PC-9 (cell line): ENCODE data around the gene ZSCAN5A. TPM values are rescaled to one million over a fixed set of nuclear protein-coding genes. Genes with fewer than 3 reads are reported as not detected.

Experiments
- BruUV-seq: library from RNA; stranded (reverse); fragments of 400-500 nt; replicated peaks from 2 replicates; lab custom pipeline; 2021; lab: Mats Ljungman, UMichigan
- CTCF ChIA-PET: fragments of 300-600 bp; sonication (Branson Sonifier 250); formaldehyde crosslinking; loops from one replicate; lab custom pipeline; 2022; ENCODE audit warnings: antibody characterized with exemption; lab: Charles Lee
- POLR2A ChIA-PET: fragments of 300-600 bp; sonication (Branson Sonifier 250); formaldehyde crosslinking; loops from one replicate; lab custom pipeline; 2022; ENCODE audit warnings: antibody characterized with exemption; ENCODE audit not compliant: unreplicated experiment; lab: Charles Lee
- DNase-seq, 2 experiments: peaks; one replicate each; pipeline versions ENCODE4 v3.0.0 to v3.0.0-alpha.2; 2015 to 2022; ENCODE audit warnings: mixed read lengths in 1 of 2
- H2AFZ ChIP-seq: fragments of 200-600 bp; sonication (generic); 2 replicates; pipeline ENCODE4 v1.8.1; 2017; ENCODE audit warnings: antibody characterized with exemption
- H3F3A ChIP-seq: fragments of 200-600 bp; sonication (generic); 2 replicates; pipeline ENCODE4 v1.8.1; 2017; ENCODE audit warnings: antibody characterized with exemption, mild to moderate bottlenecking, low read depth; ENCODE audit not compliant: insufficient read depth
- H3K27ac ChIP-seq: fragments of 200-600 bp; sonication (generic); 2 replicates; pipeline ENCODE4 v1.6.1; 2016; ENCODE audit warnings: mixed run types
- H3K27me3 ChIP-seq: fragments of 200-600 bp; sonication (generic); 2 replicates; pipeline ENCODE4 v1.6.1; 2016; ENCODE audit warnings: low read depth, mixed run types; ENCODE audit not compliant: insufficient read depth
- H3K36me3 ChIP-seq: fragments of 200-600 bp; sonication (generic); 2 replicates; pipeline ENCODE4 v1.6.1; 2016; ENCODE audit warnings: low read depth, mixed run types
- H3K4me1 ChIP-seq: fragments of 200-600 bp; sonication (generic); replicated peaks from 2 replicates; pipeline ENCODE4 v1.6.1; 2016; ENCODE audit warnings: mixed run types; ENCODE audit not compliant: insufficient read depth
- H3K4me2 ChIP-seq: fragments of 200-600 bp; sonication (generic); 2 replicates; pipeline ENCODE4 v1.6.1; 2017; ENCODE audit warnings: mixed run types
- H3K4me3 ChIP-seq: fragments of 200-600 bp; sonication (generic); 2 replicates; pipeline ENCODE4 v1.6.1; 2016; ENCODE audit warnings: mixed run types
- H3K79me2 ChIP-seq: fragments of 200-600 bp; sonication (generic); 2 replicates; pipeline ENCODE4 v1.6.1; 2017; ENCODE audit warnings: low read depth, mixed run types
- H3K9me2 ChIP-seq: fragments of 200-600 bp; sonication (generic); 2 replicates; pipeline ENCODE4 v1.8.1; 2017; ENCODE audit warnings: mild to moderate bottlenecking; ENCODE audit not compliant: insufficient read depth
- H3K9me3 ChIP-seq: fragments of 200-600 bp; sonication (generic); 2 replicates; pipeline ENCODE4 v1.8.1; 2016; ENCODE audit warnings: low read depth; ENCODE audit not compliant: insufficient read depth
- H4K20me1 ChIP-seq: fragments of 200-600 bp; sonication (generic); 2 replicates; pipeline ENCODE4 v1.8.1; 2017; ENCODE audit not compliant: insufficient read depth
- CTCF ChIP-seq: fragments of 200-600 bp; sonication (generic); conservative IDR thresholded peaks from 2 replicates; pipeline ENCODE4 v1.6.1; 2017; ENCODE audit warnings: mixed run types, antibody characterized with exemption, mild to moderate bottlenecking, moderate library complexity
- EZH2 ChIP-seq: fragments of 200-600 bp; sonication (generic); IDR thresholded peaks from 2 replicates; pipeline ENCODE4 v1.8.0; 2017; ENCODE audit warnings: antibody characterized with exemption, low read depth
- intact Hi-C: fragments of 100-400 bp; cut with micrococcal nuclease; formaldehyde crosslinking; loops from one replicate; pipeline ENCODE4 v1.10.0; 2022; ENCODE audit not compliant: unreplicated experiment
- total RNA-seq: library from RNA; stranded (reverse); gene quantifications from 2 replicates; pipeline ENCODE4 v1.2.3, GENCODE V29; 2021

ZSCAN5A gene
- total RNA-seq, 1 experiment from 2014 or later, result 20.5 TPM

- H3K4me3 ChIP-seq, result no peak overlapping the region
- no peaks in the 10 kb centered on the region for H3K79me2 ChIP-seq
- no peaks in the 10 kb centered on the region for H3K4me1 ChIP-seq
- H3K36me3 ChIP-seq, result no peaks in the 10 kb centered on the region
- no TSS peak for BruUV-seq
- DNase-seq, result no peak
- intact Hi-C loops, result no loop called here
- H3K9me2 ChIP-seq, result no peaks in the 10 kb centered on the region
- no peak for TF ChIP-seq EZH2
- H2AFZ ChIP-seq, result no peak overlapping the region
- H4K20me1 ChIP-seq, result no peaks in the 10 kb centered on the region; the same call in 1 of the 2 replicates
- H3K4me2 ChIP-seq, result no peak overlapping the region
- ChIA-PET CTCF (interaction anchor here (0.6 kb wide), 1 partner anchor 124 kb away, joined by 5 read pairs; no protein-coding TSS in a partner anchor), POLR2A (no interaction called here)
- H3K27me3 ChIP-seq, result peaks cover 88% of the 10 kb centered on the region
- H3K27ac ChIP-seq, result no peak overlapping the region
- no peaks in the 10 kb centered on the region; the same call in 1 of the 2 replicates for H3K9me3 ChIP-seq
- no peaks in the 10 kb centered on the region for H3F3A ChIP-seq
These were observed 120.5 kb downstream of the ZSCAN5A start for GRCh38 chr19:56193981-56194640.

GRCh38 chr19:56191711-56192110 is 122.9 kb downstream of the ZSCAN5A start:
- ChIA-PET CTCF (no interaction called here), POLR2A (no interaction called here)
- TF ChIP-seq CTCF (no peak), EZH2 (no peak)
- intact Hi-C loops, result no loop called here
- Histone ChIP-seq H3K4me3 (no peak overlapping the region), H3K4me1 (no peaks in the 10 kb centered on the region), H4K20me1 (no peaks in the 10 kb centered on the region; the same call in 1 of the 2 replicates), H3K27me3 (peaks cover 78% of the 10 kb centered on the region), H3K79me2 (no peaks in the 10 kb centered on the region), H3K9me3 (no peaks in the 10 kb centered on the region; the same call in 1 of the 2 replicates), H3K4me2 (no peak overlapping the region), H2AFZ (no peak overlapping the region), H3K9me2 (no peaks in the 10 kb centered on the region), H3F3A (no peaks in the 10 kb centered on the region), H3K27ac (no peak overlapping the region), H3K36me3 (no peaks in the 10 kb centered on the region)
- DNase-seq, result no peak
- BruUV-seq, result no TSS peak

- Histone ChIP-seq H3K36me3 (no peaks in the 10 kb centered on the region), H2AFZ (no peak overlapping the region), H3K4me2 (no peak overlapping the region), H3K9me2 (no peaks in the 10 kb centered on the region), H3F3A (no peaks in the 10 kb centered on the region), H3K4me3 (no peak overlapping the region), H4K20me1 (no peaks in the 10 kb centered on the region; the same call in 1 of the 2 replicates), H3K27ac (no peak overlapping the region), H3K27me3 (peaks cover 75% of the 10 kb centered on the region), H3K4me1 (no peaks in the 10 kb centered on the region), H3K79me2 (no peaks in the 10 kb centered on the region), H3K9me3 (no peaks in the 10 kb centered on the region; the same call in 1 of the 2 replicates)
- POLR2A ChIA-PET, result no interaction called here
- TF ChIP-seq CTCF, result no peak
- no peak for TF ChIP-seq EZH2
- intact Hi-C loops, result no loop called here
- CTCF ChIA-PET, result no interaction called here
- DNase-seq, result no peak
- no TSS peak for BruUV-seq
These were observed 123.5 kb downstream of the ZSCAN5A start for GRCh38 chr19:56191115-56191514.
